Measurements from ENCODE around the gene OR6C76.

The OR6C76 gene

DNA sequence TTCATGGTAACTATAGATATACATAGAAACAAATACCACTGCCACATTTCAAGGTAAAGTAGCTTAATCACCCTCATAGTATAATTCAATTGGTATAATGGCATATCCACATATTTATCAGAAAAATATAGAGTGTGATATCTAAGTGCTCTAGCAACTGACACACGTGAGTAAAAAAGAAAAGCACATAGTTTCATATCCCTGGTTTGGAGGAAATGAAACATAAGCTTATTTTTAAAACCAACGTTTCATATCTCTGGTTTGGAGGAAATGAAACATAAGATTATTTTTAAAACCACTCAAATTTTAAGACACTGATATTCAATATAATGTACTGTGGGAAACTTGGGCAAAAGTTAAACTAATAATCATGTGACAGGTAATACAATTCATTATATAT is 41.8 kb downstream of the OR6C76 start:
- Histone ChIP-seq H3K14ac (ENCODE audit: low read length in 2 of 2) (no peak overlapping the region), H3K4me1 (ENCODE audit: control insufficient read depth, insufficient read depth, low read depth, low read length) (no peaks in the 10 kb centered on the region), H3K23ac (ENCODE audit: low read length in 2 of 2) (no peak overlapping the region), H3K79me1 (replicated peaks; ENCODE audit: low read length, poor library complexity, severe bottlenecking) (no peaks in the 10 kb centered on the region), H2BK5ac (ENCODE audit: low read depth, low read length, poor library complexity, severe bottlenecking) (no peak overlapping the region), H3K4me2 (ENCODE audit: low read length, poor library complexity, severe bottlenecking) (no peak overlapping the region), H3K27ac (ENCODE audit: low read length, poor library complexity, severe bottlenecking) (no peak overlapping the region), H4K91ac (ENCODE audit: low read length) (no peak overlapping the region), H3K4me3 (ENCODE audit: insufficient read depth in 1 of 2, low read depth in 1 of 2, low read length in 2 of 2) (no peak overlapping the region), H3K4ac (ENCODE audit: low read depth in 1 of 2, low read length in 2 of 2) (no peak overlapping the region), H2AFZ (ENCODE audit: low read depth, low read length) (no peak overlapping the region), H3K18ac (ENCODE audit: low read depth in 1 of 2, low read length in 2 of 2) (no peak overlapping the region), H2BK15ac (ENCODE audit: low read depth, poor library complexity, severe bottlenecking) (no peak overlapping the region), H4K8ac (ENCODE audit: low read length) (no peak overlapping the region), H3K9ac (ENCODE audit: low read length) (no peak overlapping the region), H3K9me3 (ENCODE audit: control insufficient read depth, low read length) (no peaks in the 10 kb centered on the region), H3K36me3 (ENCODE audit: control insufficient read depth in 1 of 2, insufficient read depth in 2 of 2, low read depth in 1 of 2, low read length in 2 of 2) (no peaks in the 10 kb centered on the region), H2BK120ac (ENCODE audit: low read depth, low read length) (no peak overlapping the region), H2AK5ac (ENCODE audit: low read length, severe bottlenecking) (no peak overlapping the region), H2BK12ac (ENCODE audit: low read length in 2 of 2) (no peak overlapping the region), H3K27me3 (ENCODE audit: control insufficient read depth in 1 of 2, insufficient read depth in 1 of 2, low read length in 2 of 2) (no peaks in the 10 kb centered on the region)
- WGBS: no CpG with 5 or more reads among the region's 2 CpGs
- no peak for DNase-seq

DNA sequence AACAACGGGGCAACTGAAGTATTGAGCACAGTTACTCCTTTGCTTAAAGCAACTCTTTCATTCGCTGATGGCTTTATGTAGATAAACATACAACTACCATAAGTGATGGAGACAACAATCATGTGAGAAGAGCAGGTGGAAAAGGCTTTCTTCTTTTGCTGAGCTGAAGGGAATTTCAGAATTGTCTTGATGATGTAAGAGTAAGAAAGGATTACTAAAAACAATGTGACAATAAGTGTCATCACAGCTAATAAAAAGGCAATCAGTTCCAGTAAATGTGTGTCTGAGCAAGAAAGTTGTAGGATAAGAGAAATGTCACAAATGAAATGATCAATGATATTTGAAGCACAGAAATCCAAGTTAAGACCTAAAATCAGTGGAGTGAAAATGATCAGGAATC is 43.2 kb downstream of the OR6C76 start:
- H2BK15ac ChIP-seq (ENCODE audit: low read depth, poor library complexity, severe bottlenecking): no peak overlapping the region
- no peaks in the 10 kb centered on the region for H3K9me3 ChIP-seq (ENCODE audit: control insufficient read depth, low read length)
- no peak overlapping the region for H2BK5ac ChIP-seq (ENCODE audit: low read depth, low read length, poor library complexity, severe bottlenecking)
- no CpG with 5 or more reads among the region's 2 CpGs for WGBS
- H3K4me3 ChIP-seq (ENCODE audit: insufficient read depth in 1 of 2, low read depth in 1 of 2, low read length in 2 of 2): no peak overlapping the region
- no peak overlapping the region for H4K91ac ChIP-seq (ENCODE audit: low read length)
- no peak overlapping the region for H2AK5ac ChIP-seq (ENCODE audit: low read length, severe bottlenecking)
- H3K18ac ChIP-seq (ENCODE audit: low read depth in 1 of 2, low read length in 2 of 2): no peak overlapping the region
- H3K4ac ChIP-seq (ENCODE audit: low read depth in 1 of 2, low read length in 2 of 2): no peak overlapping the region
- no peak overlapping the region for H3K14ac ChIP-seq (ENCODE audit: low read length in 2 of 2)
- H2AFZ ChIP-seq (ENCODE audit: low read depth, low read length): no peak overlapping the region
- no peak overlapping the region for H3K27ac ChIP-seq (ENCODE audit: low read length, poor library complexity, severe bottlenecking)
- no peak overlapping the region for H2BK120ac ChIP-seq (ENCODE audit: low read depth, low read length)
- H3K4me1 ChIP-seq (ENCODE audit: control insufficient read depth, insufficient read depth, low read depth, low read length): no peaks in the 10 kb centered on the region
- H3K36me3 ChIP-seq (ENCODE audit: control insufficient read depth in 1 of 2, insufficient read depth in 2 of 2, low read depth in 1 of 2, low read length in 2 of 2): no peaks in the 10 kb centered on the region
- DNase-seq: no peak
- no peak overlapping the region for H2BK12ac ChIP-seq (ENCODE audit: low read length in 2 of 2)
- no peak overlapping the region for H4K8ac ChIP-seq (ENCODE audit: low read length)
- H3K23ac ChIP-seq (ENCODE audit: low read length in 2 of 2): no peak overlapping the region
- no peaks in the 10 kb centered on the region for H3K27me3 ChIP-seq (ENCODE audit: control insufficient read depth in 1 of 2, insufficient read depth in 1 of 2, low read length in 2 of 2)
- no peaks in the 10 kb centered on the region for H3K79me1 ChIP-seq (replicated peaks; ENCODE audit: low read length, poor library complexity, severe bottlenecking)
- H3K4me2 ChIP-seq (ENCODE audit: low read length, poor library complexity, severe bottlenecking): no peak overlapping the region
- no peak overlapping the region for H3K9ac ChIP-seq (ENCODE audit: low read length)

DNA sequence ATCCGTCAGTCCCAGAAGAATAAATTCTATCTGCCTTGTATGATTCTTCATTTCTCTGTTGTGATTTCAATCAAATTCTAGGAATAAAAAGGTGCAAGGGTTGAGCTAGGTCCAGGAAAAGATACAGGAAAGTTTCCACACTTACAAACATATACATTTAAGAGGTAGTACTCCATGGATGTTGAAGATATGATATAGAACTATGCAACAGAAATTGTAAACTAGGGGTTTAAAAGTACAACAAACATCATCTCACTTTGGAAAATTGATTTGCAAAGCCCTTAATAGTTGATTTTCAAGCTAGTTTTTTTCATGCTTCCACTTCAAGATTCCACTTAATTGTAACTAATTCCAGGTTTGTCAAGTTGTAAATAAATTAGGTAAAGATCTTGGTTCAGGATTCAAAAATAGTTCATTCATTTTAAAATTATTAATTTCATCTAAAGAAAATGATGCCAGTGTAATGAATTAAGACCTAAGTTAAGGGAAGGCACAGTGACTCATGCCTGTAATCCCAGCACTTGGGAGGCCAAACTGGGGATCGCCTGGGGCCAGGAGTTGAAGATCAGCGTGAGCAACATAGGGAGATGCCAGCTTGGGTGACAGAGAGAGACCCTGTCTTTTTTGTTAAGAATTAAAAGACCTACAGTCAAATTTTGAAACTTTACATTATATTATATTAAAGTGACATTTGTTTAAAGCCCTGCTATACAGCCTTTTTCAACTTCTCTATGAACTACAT is 44.2 kb downstream of the OR6C76 start, which contains the start of gene OR6C70:
Gene OR6C70 (minus strand): TSS at position 51 of the 742 bp plus-strand sequence. CDS start 0 bp downstream, at position 51.
- Histone ChIP-seq H4K8ac (ENCODE audit: low read length) (no peak within 1 kb of the TSS), H2BK12ac (ENCODE audit: low read length in 2 of 2) (no peak within 1 kb of the TSS), H3K9ac (ENCODE audit: low read length) (no peak within 1 kb of the TSS), H3K4me3 (ENCODE audit: insufficient read depth in 1 of 2, low read depth in 1 of 2, low read length in 2 of 2) (no peak within 1 kb of the TSS), H3K4me2 (ENCODE audit: low read length, poor library complexity, severe bottlenecking) (no peak within 1 kb of the TSS), H3K4ac (ENCODE audit: low read depth in 1 of 2, low read length in 2 of 2) (no peak within 1 kb of the TSS), H2BK15ac (ENCODE audit: low read depth, poor library complexity, severe bottlenecking) (no peak within 1 kb of the TSS), H3K27ac (ENCODE audit: low read length, poor library complexity, severe bottlenecking) (no peak within 1 kb of the TSS), H3K36me3 (ENCODE audit: control insufficient read depth in 1 of 2, insufficient read depth in 2 of 2, low read depth in 1 of 2, low read length in 2 of 2) (no peaks in the 10 kb centered on the region), H3K14ac (ENCODE audit: low read length in 2 of 2) (no peak within 1 kb of the TSS), H3K4me1 (ENCODE audit: control insufficient read depth, insufficient read depth, low read depth, low read length) (no peaks in the 10 kb centered on the region), H3K27me3 (ENCODE audit: control insufficient read depth in 1 of 2, insufficient read depth in 1 of 2, low read length in 2 of 2) (no peaks in the 10 kb centered on the region), H2BK120ac (ENCODE audit: low read depth, low read length) (no peak within 1 kb of the TSS), H3K79me1 (replicated peaks; ENCODE audit: low read length, poor library complexity, severe bottlenecking) (no peaks in the 10 kb centered on the region), H3K9me3 (ENCODE audit: control insufficient read depth, low read length) (no peaks in the 10 kb centered on the region), H2BK5ac (ENCODE audit: low read depth, low read length, poor library complexity, severe bottlenecking) (no peak within 1 kb of the TSS), H3K18ac (ENCODE audit: low read depth in 1 of 2, low read length in 2 of 2) (no peak within 1 kb of the TSS), H2AFZ (ENCODE audit: low read depth, low read length) (no peak within 1 kb of the TSS), H2AK5ac (ENCODE audit: low read length, severe bottlenecking) (no peak within 1 kb of the TSS), H3K23ac (ENCODE audit: low read length in 2 of 2) (no peak within 1 kb of the TSS), H4K91ac (ENCODE audit: low read length) (no peak within 1 kb of the TSS)
- WGBS: 78% methylated on average over 1 of the region's 3 CpGs
- DNase-seq: no peak

DNA sequence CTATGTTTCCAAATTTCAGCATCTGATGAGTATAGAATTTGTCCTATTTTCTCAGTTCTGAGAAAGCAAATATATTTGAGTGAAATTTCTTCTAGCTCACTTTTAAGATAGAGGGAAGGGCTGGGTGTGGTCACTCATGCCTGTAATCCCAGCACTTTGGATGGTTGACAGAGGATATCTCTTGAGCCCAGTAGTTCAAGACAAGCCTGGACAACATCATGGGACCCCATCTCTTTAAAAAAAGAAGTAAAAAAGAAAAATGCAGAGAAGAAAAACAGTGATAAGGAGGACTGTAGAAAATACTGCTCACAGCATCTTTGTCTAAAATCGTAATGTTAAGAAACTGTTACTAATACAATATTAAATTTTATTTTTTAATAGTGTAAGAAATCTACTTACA is 46.2 kb downstream of the OR6C76 start:
- Histone ChIP-seq H3K9me3 (ENCODE audit: control insufficient read depth, low read length) (no peaks in the 10 kb centered on the region), H2AK5ac (ENCODE audit: low read length, severe bottlenecking) (no peak overlapping the region), H4K91ac (ENCODE audit: low read length) (no peak overlapping the region), H3K4me1 (ENCODE audit: control insufficient read depth, insufficient read depth, low read depth, low read length) (no peaks in the 10 kb centered on the region), H2BK5ac (ENCODE audit: low read depth, low read length, poor library complexity, severe bottlenecking) (no peak overlapping the region), H2BK15ac (ENCODE audit: low read depth, poor library complexity, severe bottlenecking) (no peak overlapping the region), H2BK120ac (ENCODE audit: low read depth, low read length) (no peak overlapping the region), H3K14ac (ENCODE audit: low read length in 2 of 2) (no peak overlapping the region), H4K8ac (ENCODE audit: low read length) (no peak overlapping the region), H3K27ac (ENCODE audit: low read length, poor library complexity, severe bottlenecking) (no peak overlapping the region), H3K18ac (ENCODE audit: low read depth in 1 of 2, low read length in 2 of 2) (no peak overlapping the region), H3K27me3 (ENCODE audit: control insufficient read depth in 1 of 2, insufficient read depth in 1 of 2, low read length in 2 of 2) (no peaks in the 10 kb centered on the region), H3K4me3 (ENCODE audit: insufficient read depth in 1 of 2, low read depth in 1 of 2, low read length in 2 of 2) (no peak overlapping the region), H3K4ac (ENCODE audit: low read depth in 1 of 2, low read length in 2 of 2) (no peak overlapping the region), H3K36me3 (ENCODE audit: control insufficient read depth in 1 of 2, insufficient read depth in 2 of 2, low read depth in 1 of 2, low read length in 2 of 2) (no peaks in the 10 kb centered on the region), H3K23ac (ENCODE audit: low read length in 2 of 2) (no peak overlapping the region), H3K4me2 (ENCODE audit: low read length, poor library complexity, severe bottlenecking) (no peak overlapping the region), H3K9ac (ENCODE audit: low read length) (no peak overlapping the region), H2BK12ac (ENCODE audit: low read length in 2 of 2) (no peak overlapping the region), H2AFZ (ENCODE audit: low read depth, low read length) (no peak overlapping the region), H3K79me1 (replicated peaks; ENCODE audit: low read length, poor library complexity, severe bottlenecking) (no peaks in the 10 kb centered on the region)
- no CpG with 5 or more reads among the region's 1 CpG for WGBS
- DNase-seq: no peak

All from mesenchymal stem cell (in vitro differentiated cells and primary cell).